NOMO-1 (cell line): ENCODE results near the gene CDH16.
"Not testable (repeated sequence)": the region's sequence is repeated elsewhere in the genome, so short reads cannot be mapped to it uniquely, and the experiment has no call there.

ENCODE experiments used
- DNase-seq, 2 experiments: peaks; one replicate each; lab custom pipeline; 2025; ENCODE audit not compliant: unreplicated experiment in 2 of 2; lab: John Stamatoyannopoulos, UW

CDH16 gene, protein sequence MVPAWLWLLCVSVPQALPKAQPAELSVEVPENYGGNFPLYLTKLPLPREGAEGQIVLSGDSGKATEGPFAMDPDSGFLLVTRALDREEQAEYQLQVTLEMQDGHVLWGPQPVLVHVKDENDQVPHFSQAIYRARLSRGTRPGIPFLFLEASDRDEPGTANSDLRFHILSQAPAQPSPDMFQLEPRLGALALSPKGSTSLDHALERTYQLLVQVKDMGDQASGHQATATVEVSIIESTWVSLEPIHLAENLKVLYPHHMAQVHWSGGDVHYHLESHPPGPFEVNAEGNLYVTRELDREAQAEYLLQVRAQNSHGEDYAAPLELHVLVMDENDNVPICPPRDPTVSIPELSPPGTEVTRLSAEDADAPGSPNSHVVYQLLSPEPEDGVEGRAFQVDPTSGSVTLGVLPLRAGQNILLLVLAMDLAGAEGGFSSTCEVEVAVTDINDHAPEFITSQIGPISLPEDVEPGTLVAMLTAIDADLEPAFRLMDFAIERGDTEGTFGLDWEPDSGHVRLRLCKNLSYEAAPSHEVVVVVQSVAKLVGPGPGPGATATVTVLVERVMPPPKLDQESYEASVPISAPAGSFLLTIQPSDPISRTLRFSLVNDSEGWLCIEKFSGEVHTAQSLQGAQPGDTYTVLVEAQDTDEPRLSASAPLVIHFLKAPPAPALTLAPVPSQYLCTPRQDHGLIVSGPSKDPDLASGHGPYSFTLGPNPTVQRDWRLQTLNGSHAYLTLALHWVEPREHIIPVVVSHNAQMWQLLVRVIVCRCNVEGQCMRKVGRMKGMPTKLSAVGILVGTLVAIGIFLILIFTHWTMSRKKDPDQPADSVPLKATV

GRCh38 chr16:66918803-66919568, at the start of gene CDH16:
Gene CDH16 (minus strand): TSS chr16:66918885. CDS start chr16:66918065, 820 bp downstream.
- no peak for DNase-seq

- DNase-seq, result no peak
Observed at GRCh38 chr16:66964049-66964448, 45.4 kb upstream of the CDH16 start.

GRCh38 chr16:66961914-66962313, 43.2 kb upstream of the CDH16 start:
- no peak for DNase-seq

DNA sequence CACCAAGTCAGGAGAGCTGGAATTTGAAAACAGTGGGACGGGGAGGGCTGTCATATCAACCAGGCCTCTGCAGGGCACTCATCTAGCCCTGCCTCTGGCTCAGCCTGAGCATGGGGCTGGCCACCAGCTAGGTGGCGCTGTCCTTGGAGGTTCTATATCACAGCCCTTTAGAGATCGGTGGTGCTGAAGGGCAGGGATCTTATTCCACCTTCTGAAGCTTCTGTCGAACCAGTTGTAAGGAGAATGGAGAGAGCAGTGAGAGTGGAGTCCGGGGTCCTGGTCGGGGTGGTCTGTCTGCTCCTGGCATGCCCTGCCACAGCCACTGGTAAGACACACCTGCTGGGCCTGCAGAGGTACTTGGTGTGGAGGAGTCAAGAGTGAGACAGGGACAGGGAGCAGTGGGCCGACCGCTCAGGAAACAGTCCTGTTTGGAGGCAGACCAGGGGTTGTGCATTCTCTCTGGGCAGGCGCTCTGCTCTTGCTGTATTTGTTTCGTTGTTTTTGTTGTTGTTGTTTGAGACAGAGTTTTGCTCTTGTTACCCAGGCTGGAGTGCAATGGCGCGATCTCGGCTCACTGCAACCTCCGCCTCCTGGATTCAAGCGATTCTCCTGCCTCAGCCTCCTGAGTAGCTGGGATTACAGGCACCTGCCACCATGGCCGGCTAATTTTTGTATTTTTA, 42.5 kb upstream of the CDH16 start, which contains the start of gene CES3:
TSS of gene CES3 (plus strand) at position 202 of the 680 bp plus-strand sequence. CDS start at position 244, 42 bp downstream.
- DNase-seq, result peak; percentile 46 to 60

DNA sequence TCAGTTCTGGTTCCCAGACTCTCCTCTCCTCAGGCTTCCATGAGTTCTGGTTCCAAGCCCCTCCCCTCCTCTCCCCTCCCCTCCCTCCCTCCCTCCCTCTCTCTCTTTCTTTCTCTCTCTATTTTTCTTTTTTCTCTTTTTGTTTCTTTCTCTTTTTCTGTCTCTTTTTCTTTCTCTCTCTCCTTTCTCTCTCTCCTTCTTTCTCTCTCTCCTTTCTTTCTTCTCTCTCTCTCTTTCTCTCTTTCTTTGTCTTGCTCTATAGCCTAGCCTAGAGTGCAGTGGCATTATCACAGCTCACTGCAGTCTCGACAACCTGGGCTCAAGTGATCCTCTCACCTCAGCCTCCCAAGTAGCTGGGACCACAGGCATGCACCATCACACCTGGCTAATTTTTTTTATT, 41.6 kb upstream of the CDH16 start:
- DNase-seq, result no peak

DNA sequence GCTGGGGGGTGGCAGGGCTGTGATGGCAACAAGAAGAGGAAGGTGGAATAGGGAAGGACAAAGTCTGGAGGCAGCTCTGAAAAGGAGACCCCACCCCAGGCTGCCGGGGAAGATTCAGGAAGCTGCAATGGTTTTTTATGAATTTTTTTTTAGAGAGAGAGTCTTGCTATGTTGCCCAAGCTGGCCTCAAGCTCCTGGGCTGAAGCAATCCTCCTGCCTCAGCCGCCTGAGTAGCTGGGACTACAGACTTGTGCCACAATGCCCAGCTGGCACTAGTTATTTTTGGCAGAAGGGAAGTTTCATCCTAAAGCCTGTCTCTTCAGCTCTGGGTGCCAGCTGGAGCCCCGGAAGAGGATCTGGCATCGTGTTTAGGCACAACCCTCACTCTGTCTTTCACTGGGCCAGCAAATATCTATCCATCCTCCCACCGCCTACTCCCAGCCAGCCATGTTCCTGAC, 41.0 kb upstream of the CDH16 start:
- peak; percentile 42 to 45 for DNase-seq

- DNase-seq, result no peak
Observed at GRCh38 chr16:66958857-66959703, 40.4 kb upstream of the CDH16 start.

GRCh38 chr16:66956154-66956457, 37.4 kb upstream of the CDH16 start:
- DNase-seq, result not testable (repeated sequence)

DNA sequence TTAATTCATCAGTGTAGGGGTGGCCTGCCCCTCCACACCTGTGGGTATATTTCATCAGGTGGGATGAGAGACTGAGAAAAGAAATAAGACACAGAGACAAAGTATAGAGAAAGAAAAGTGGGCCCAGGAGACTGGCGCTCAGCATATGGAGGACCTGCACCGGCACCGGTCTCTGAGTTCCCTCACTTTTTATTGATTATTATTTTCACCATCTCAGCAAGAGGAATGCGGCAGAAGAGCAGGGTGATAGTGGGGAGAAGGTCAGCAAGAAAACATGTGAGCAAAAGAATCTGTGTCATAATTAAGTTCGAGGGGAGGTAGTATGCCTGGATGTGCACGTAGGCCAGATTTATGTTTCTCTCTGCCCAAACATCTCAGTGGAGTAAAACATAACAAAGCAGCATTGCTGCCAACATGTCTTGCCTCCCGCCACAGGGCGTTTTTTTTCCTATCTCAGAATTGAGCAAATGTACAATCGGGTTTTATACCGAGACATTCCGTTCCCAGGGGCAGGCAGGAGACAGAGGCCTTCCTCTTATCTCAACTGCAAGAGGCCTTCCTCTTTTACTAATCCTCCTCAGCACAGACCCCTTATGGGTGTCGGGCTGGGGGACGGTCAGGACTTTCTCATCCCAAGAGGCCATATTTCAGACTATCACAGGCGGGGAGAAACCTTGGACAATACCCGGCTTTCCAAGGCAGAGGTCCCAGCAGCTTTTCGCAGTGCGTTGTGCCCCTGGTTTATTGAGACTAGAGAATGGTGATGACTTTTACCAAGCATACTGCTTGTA, 36.9 kb upstream of the CDH16 start:
- not testable (repeated sequence) for DNase-seq

GRCh38 chr16:66954097-66954659, 35.5 kb upstream of the CDH16 start:
- peak; percentile 47 to 67 for DNase-seq

DNA sequence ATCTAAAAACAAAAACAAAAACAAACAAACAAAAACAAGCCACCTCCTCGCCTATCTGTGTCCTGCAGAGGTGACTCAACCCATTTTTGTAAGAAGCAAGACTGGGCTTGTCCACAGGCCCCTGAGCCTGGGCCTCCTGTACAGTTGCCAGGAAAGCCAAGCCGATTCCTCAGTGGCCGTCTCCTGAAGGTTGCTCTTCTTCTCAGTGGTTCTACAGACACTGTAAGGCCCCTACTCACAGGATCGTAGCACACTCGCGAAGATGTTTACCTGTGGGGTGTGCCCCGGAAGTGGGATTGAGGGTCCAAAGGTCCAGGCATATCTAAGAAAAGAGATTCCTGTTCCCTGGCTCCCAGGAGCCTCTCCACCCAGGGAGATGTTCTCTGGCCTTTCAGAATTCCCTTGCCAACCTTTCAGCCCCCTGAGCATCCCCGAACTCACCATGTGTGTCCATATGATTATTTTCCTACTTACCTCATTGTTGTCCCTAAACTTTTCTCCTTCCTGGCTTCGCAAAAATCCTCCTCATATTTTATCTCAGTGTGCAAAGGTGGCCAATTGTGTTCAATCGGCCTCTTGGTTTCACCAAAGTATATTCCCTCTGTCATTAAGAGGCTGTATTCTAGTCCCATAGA, 34.9 kb upstream of the CDH16 start:
- DNase-seq, result no peak

DNA sequence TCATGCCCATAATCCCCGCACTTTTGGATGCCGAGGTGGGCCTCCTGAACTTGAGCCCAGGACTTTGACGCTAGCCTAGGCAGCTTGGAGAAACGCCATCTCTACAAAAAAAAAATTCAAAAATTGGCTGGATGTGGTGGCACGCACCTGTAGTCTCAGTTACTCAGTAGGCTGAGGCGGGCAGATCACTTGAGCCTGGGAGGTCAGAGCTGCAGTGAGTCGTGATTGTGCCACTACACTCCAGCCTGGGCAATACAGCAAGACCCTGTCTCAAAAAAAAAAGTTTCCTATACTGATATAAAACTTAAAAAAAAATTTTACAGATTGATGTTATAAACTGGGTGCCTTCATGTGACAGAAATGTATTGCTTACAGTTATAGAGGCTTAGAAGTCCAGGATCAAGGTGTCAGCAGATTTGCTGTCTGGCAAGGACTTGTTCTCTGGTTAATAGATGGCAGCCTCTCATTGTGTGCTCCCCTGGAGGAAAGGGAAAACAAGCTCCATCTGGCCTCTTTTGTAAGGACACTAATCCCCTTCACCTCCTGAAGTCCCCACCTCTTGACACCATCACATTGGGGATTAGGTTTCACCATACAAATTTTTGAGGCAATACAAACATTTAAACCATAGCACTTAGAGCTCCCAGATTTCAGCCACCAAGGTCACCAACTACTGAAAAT, 33.9 kb upstream of the CDH16 start:
- no peak for DNase-seq

- no peak for DNase-seq
Observed at GRCh38 chr16:66950971-66951790, 32.5 kb upstream of the CDH16 start.

GRCh38 chr16:66950437-66950836, 31.8 kb upstream of the CDH16 start:
- DNase-seq, result no peak

- DNase-seq, result no peak
Observed at GRCh38 chr16:66949472-66949871, 30.8 kb upstream of the CDH16 start.

DNA sequence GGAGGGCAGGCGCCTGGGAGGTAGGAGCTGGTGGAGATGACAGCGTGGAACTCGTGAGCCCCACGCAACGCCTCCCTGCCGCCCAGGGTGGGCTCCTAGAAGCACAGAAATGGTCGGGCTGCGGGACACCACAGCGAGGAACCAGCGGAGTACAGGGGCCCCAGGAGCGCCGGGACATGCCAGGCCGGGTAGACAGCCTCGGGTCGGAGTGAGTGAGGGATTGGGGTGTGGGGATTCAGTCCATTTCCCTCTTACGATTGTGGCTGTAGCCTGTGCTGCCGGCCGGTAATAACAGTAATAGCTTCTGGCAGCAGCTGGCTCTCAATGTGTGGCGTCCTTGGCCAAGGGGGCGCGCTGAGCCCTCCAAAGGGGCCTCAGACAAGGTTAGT, 30.1 kb upstream of the CDH16 start:
- DNase-seq, result no peak
